Lung (tissue), 12 donors: ENCODE results near the gene CENPK. TPM values are rescaled to one million over a fixed set of nuclear protein-coding genes. Genes with fewer than 3 reads are reported as not detected.

Experiments
- ATAC-seq: fragments of 200-7000 bp; cut with Tn5 transposase; one replicate; pipeline ENCODE4 v1.9.1; 2020; ENCODE audit warnings: moderate number of reproducible peaks; ENCODE audit not compliant: insufficient read depth, low FRiP score
- DNase-seq, 3 donors: peaks; one replicate each; pipeline ENCODE4 v3.0.0-alpha.2; 2013 to 2017
- H3K27ac ChIP-seq, 2 donors: one replicate each; pipeline ENCODE4 v1.5.1; 2013; ENCODE audit warnings: mild to moderate bottlenecking in 2 of 2, moderate library complexity in 2 of 2, control low read depth in 1 of 2, inconsistent platforms in 1 of 2, low read depth in 1 of 2, low read length in 1 of 2
- H3K27me3 ChIP-seq, 3 donors: one replicate each; pipeline ENCODE4 v1.5.1; 2013; ENCODE audit warnings: low read length in 2 of 3; ENCODE audit not compliant: control insufficient read depth in 3 of 3, insufficient read depth in 3 of 3
- H3K36me3 ChIP-seq, 4 donors: one replicate each; pipeline ENCODE4 v1.5.1; 2013; ENCODE audit warnings: low read length in 4 of 4, mild to moderate bottlenecking in 1 of 4, moderate library complexity in 1 of 4; ENCODE audit not compliant: control insufficient read depth in 4 of 4, insufficient read depth in 4 of 4
- H3K4me1 ChIP-seq, 5 donors: one replicate each; pipeline ENCODE4 v1.5.1; 2013; ENCODE audit warnings: low read length in 5 of 5, mild to moderate bottlenecking in 2 of 5, moderate library complexity in 1 of 5; ENCODE audit not compliant: control insufficient read depth in 5 of 5, insufficient read depth in 5 of 5
- H3K4me3 ChIP-seq: one replicate; pipeline ENCODE4 v1.5.1; 2013; ENCODE audit warnings: mild to moderate bottlenecking, control low read depth, moderate library complexity
- H3K9ac ChIP-seq, 2 donors: one replicate each; pipeline ENCODE4 v1.5.1; 2013; ENCODE audit warnings: low read length in 2 of 2, control low read depth in 1 of 2; ENCODE audit not compliant: insufficient read depth in 1 of 2
- H3K9me3 ChIP-seq, 4 donors: one replicate each; pipeline ENCODE4 v1.5.1; 2013; ENCODE audit warnings: low read length in 3 of 4, mild to moderate bottlenecking in 1 of 4, moderate library complexity in 1 of 4; ENCODE audit not compliant: control insufficient read depth in 4 of 4, insufficient read depth in 3 of 4
- CTCF ChIP-seq: IDR thresholded peaks from 2 replicates; pipeline ENCODE4 v1.5.1; 2012; ENCODE audit warnings: mild to moderate bottlenecking; ENCODE audit errors: control extremely low read depth, extremely low read depth
- WGBS, 2 donors: extraction: QIAGEN DNeasy Blood & Tissue Kit; methylation state at CpG; one replicate each; pipeline ENCODE4 v1.1.7; 2013; 5-methylcytosine and 5-hydroxymethylcytosine counted together
- polyA plus RNA-seq, 2 donors: library from polyadenylated mRNA; stranded (reverse); fragments of 200-250 nt; gene quantifications; one replicate each; pipeline ENCODE4 v1.2.1, GENCODE V29; 2013
- total RNA-seq, 2 donors: library from RNA; depleted of rRNA in 1 of 2; stranded (reverse); fragments of >200 nt in 1 of 2; gene quantifications; one replicate each; pipeline ENCODE4 v1.2.1, GENCODE V29; 2014 to 2021
- donor health status: control.
- donor health status: control.
- donor health status: Bipolar disorder and iron deficiency.
- donor health status: healthy.
- donor health status: DM: yes; HTN: yes; CAD: no.

Gene CENPK
- total and polyA plus RNA-seq, 4 donors: 1.6 to 17.1 (median 4.8) TPM

GRCh38 chr5:65553941-65554340, 9.0 kb downstream of the CENPK start:
- no peak for TF ChIP-seq CTCF
- H3K36me3 ChIP-seq: peaks cover 0 to 13% (median 0%) of the 10 kb centered on the region in 4 donors
- no peak for ATAC-seq
- H3K9me3 ChIP-seq: no peaks in the 10 kb centered on the region
- H3K4me1 ChIP-seq: no peaks in the 10 kb centered on the region
- no peak overlapping the region for H3K27ac ChIP-seq
- no peaks in the 10 kb centered on the region for H3K27me3 ChIP-seq
- H3K9ac ChIP-seq: no peak overlapping the region
- no peak for DNase-seq
- no peak overlapping the region for H3K4me3 ChIP-seq
- 87 to 96% methylated on average over 5 of the region's 5 CpGs for WGBS, 2 donors

- WGBS, 2 donors: 88 to 93% methylated on average over 7 of the region's 7 CpGs
- Histone ChIP-seq H3K4me1 (no peaks in the 10 kb centered on the region), H3K9ac (no peak overlapping the region), H3K27ac (no peak overlapping the region), H3K36me3 (peaks cover 0 to 12% (median 0%) of the 10 kb centered on the region in 4 donors), H3K4me3 (no peak overlapping the region), H3K9me3 (no peaks in the 10 kb centered on the region), H3K27me3 (no peaks in the 10 kb centered on the region)
- ATAC-seq (no peak), DNase-seq (no peak)
- TF ChIP-seq CTCF: no peak
Observed at GRCh38 chr5:65548281-65548680, 14.7 kb downstream of the CENPK start.

GRCh38 chr5:65546141-65546540, 16.8 kb downstream of the CENPK start:
- Histone ChIP-seq H3K4me3 (no peak overlapping the region), H3K27me3 (no peaks in the 10 kb centered on the region), H3K27ac (no peak overlapping the region), H3K9me3 (no peaks in the 10 kb centered on the region), H3K4me1 (no peaks in the 10 kb centered on the region), H3K9ac (no peak overlapping the region), H3K36me3 (peaks cover 0 to 14% (median 2%) of the 10 kb centered on the region in 4 donors)
- 76 to 85% methylated on average over 5 of the region's 5 CpGs for WGBS, 2 donors
- TF ChIP-seq CTCF: no peak
- DNase-seq (no peak), ATAC-seq (no peak)

- ATAC-seq: no peak
- no peak for TF ChIP-seq CTCF
- H3K36me3 ChIP-seq: peaks cover 0 to 14% (median 3%) of the 10 kb centered on the region in 4 donors
- 96 to 98% methylated on average over 4 of the region's 4 CpGs for WGBS, 2 donors
- no peak for DNase-seq
- H3K4me3 ChIP-seq: no peak overlapping the region
- H3K27me3 ChIP-seq: no peaks in the 10 kb centered on the region
- no peaks in the 10 kb centered on the region for H3K4me1 ChIP-seq
- H3K27ac ChIP-seq: no peak overlapping the region
- no peak overlapping the region for H3K9ac ChIP-seq
- no peaks in the 10 kb centered on the region for H3K9me3 ChIP-seq
Observed at GRCh38 chr5:65544473-65544872, 18.5 kb downstream of the CENPK start.
